H1 (cell line): ENCODE data around the gene THAP5. TPM values are rescaled to one million over a fixed set of nuclear protein-coding genes. Genes with fewer than 3 reads are reported as not detected.
A peak's percentile ranks its signal among the peaks of the same experiment; 100 is the strongest.

Experiments used
- CTCF ChIA-PET: fragments of 300-600 bp; sonication (Branson Sonifier 250); formaldehyde crosslinking; loops from one replicate; lab custom pipeline; 2021; ENCODE audit not compliant: partially characterized antibody; lab: Charles Lee
- POLR2A ChIA-PET: fragments of 300-600 bp; sonication (Branson Sonifier 250); formaldehyde crosslinking; loops from one replicate; lab custom pipeline; 2021; ENCODE audit warnings: inconsistent platforms; ENCODE audit not compliant: partially characterized antibody; lab: Charles Lee
- DNase-seq, 2 experiments: peaks; one replicate each; pipeline versions ENCODE4 v3.0.0 to v3.0.0-alpha.2; 2010 to 2022; ENCODE audit warnings: low spot score in 2 of 2, low read depth in 1 of 2, mixed read lengths in 1 of 2
- FAIRE-seq: peaks from 2 replicates; lab custom pipeline; 2011; peaks lifted over from hg19 to GRCh38; lab: Jason Lieb, UNC
- H2AFZ ChIP-seq: 2 replicates; pipeline ENCODE4 v1.8.1; 2012; ENCODE audit warnings: low read length, inconsistent platforms
- H2AK5ac ChIP-seq: 2 replicates; pipeline ENCODE4 v1.6.1; 2013; ENCODE audit warnings: low read depth, low read length
- H2BK120ac ChIP-seq: replicated peaks from 2 replicates; pipeline ENCODE3; 2013; ENCODE audit warnings: low read depth, low read length, inconsistent platforms
- H2BK12ac ChIP-seq: 2 replicates; pipeline ENCODE4 v1.6.1; 2013; ENCODE audit warnings: low read depth, low read length
- H2BK15ac ChIP-seq: 2 replicates; pipeline ENCODE4 v1.6.1; 2013; ENCODE audit warnings: low read length
- H2BK20ac ChIP-seq: 2 replicates; pipeline ENCODE4 v1.6.1; 2013; ENCODE audit warnings: low read length
- H2BK5ac ChIP-seq: 2 replicates; pipeline ENCODE4 v1.6.1; 2013; ENCODE audit warnings: low read depth, low read length
- H3K14ac ChIP-seq: 2 replicates; pipeline ENCODE4 v1.6.1; 2013; ENCODE audit warnings: inconsistent platforms; ENCODE audit not compliant: insufficient read length
- H3K18ac ChIP-seq: 2 replicates; pipeline ENCODE4 v1.6.1; 2013; ENCODE audit warnings: low read length; ENCODE audit errors: extremely low read depth
- H3K23ac ChIP-seq: 2 replicates; pipeline ENCODE4 v1.6.1; 2013; ENCODE audit warnings: inconsistent platforms; ENCODE audit not compliant: insufficient read length
- H3K23me2 ChIP-seq: 2 replicates; pipeline ENCODE4 v1.6.1; 2013; ENCODE audit warnings: low read depth, low read length
- H3K27ac ChIP-seq: 2 replicates; pipeline ENCODE4 v1.6.1; 2011; ENCODE audit warnings: low read depth, low read length, inconsistent platforms
- H3K27me3 ChIP-seq, 4 experiments: replicated peaks in 1 of 4; 1 replicate in 1 of 4; 2 replicates in 3 of 4; pipeline versions ENCODE4 v1.6.1 to v1.8.1; 2011 to 2013; ENCODE audit warnings: low read length in 3 of 4, mild to moderate bottlenecking in 3 of 4, inconsistent platforms in 2 of 4, mixed read lengths in 2 of 4, moderate library complexity in 1 of 4; ENCODE audit not compliant: control insufficient read depth in 3 of 4, insufficient read depth in 3 of 4; ENCODE audit errors: extremely low read depth in 1 of 4
- H3K36me3 ChIP-seq, 4 experiments: 2 replicates each; pipeline versions ENCODE4 v1.6.1 to v1.8.1; 2011 to 2013; ENCODE audit warnings: mild to moderate bottlenecking in 4 of 4, low read length in 3 of 4, moderate library complexity in 2 of 4, control low read depth in 1 of 4, inconsistent platforms in 1 of 4; ENCODE audit not compliant: insufficient read depth in 4 of 4, control insufficient read depth in 2 of 4
- H3K4ac ChIP-seq: replicated peaks from 2 replicates; pipeline ENCODE3; 2013; ENCODE audit warnings: low read length, low read depth, mixed read lengths, inconsistent platforms; ENCODE audit not compliant: insufficient read length
- H3K4me1 ChIP-seq, 4 experiments: replicated peaks in 1 of 4; 1 replicate in 1 of 4; 2 replicates in 3 of 4; pipeline versions ENCODE4 v1.6.1 to v1.8.1; 2011 to 2013; ENCODE audit warnings: low read length in 3 of 4, inconsistent platforms in 2 of 4, mixed read lengths in 1 of 4; ENCODE audit not compliant: insufficient read depth in 4 of 4, control insufficient read depth in 3 of 4
- H3K4me2 ChIP-seq, 2 experiments: 2 replicates each; pipeline versions ENCODE4 v1.6.1 to v1.8.1; 2011 to 2013; ENCODE audit warnings: low read depth in 2 of 2, low read length in 2 of 2, control low read depth in 1 of 2, inconsistent platforms in 1 of 2, mild to moderate bottlenecking in 1 of 2; ENCODE audit not compliant: insufficient read depth in 1 of 2
- H3K4me3 ChIP-seq, 4 experiments: fragments of 200-600, 300-600 bp in 1 of 4; sonication (generic), shearing (Covaris generic), sonication (Bioruptor Twin) in 1 of 4; 2 replicates each; pipeline versions ENCODE4 v1.5.1 to v1.8.1; 2011 to 2016; ENCODE audit warnings: low read length in 4 of 4, low read depth in 3 of 4, control low read depth in 2 of 4, inconsistent platforms in 2 of 4, mild to moderate bottlenecking in 2 of 4, mixed read lengths in 1 of 4, moderate library complexity in 1 of 4; ENCODE audit not compliant: insufficient read depth in 2 of 4; ENCODE audit errors: extremely low read depth in 1 of 4
- H3K56ac ChIP-seq: replicated peaks from 2 replicates; pipeline ENCODE3; 2013; ENCODE audit warnings: low read depth, mild to moderate bottlenecking, mixed read lengths, low read length, inconsistent platforms; ENCODE audit not compliant: insufficient read length
- H3K79me1 ChIP-seq: 2 replicates; pipeline ENCODE4 v1.6.1; 2013; ENCODE audit warnings: low read depth, low read length, control low read depth
- H3K79me2 ChIP-seq, 2 experiments: 2 replicates each; pipeline versions ENCODE4 v1.6.1 to v1.8.1; 2012 to 2013; ENCODE audit warnings: low read length in 2 of 2, mild to moderate bottlenecking in 2 of 2, inconsistent platforms in 1 of 2; ENCODE audit not compliant: insufficient read depth in 2 of 2, control insufficient read depth in 1 of 2
- H3K9ac ChIP-seq, 4 experiments: replicated peaks in 1 of 4; 1 replicate in 1 of 4; 2 replicates in 3 of 4; pipeline versions ENCODE4 v1.6.1 to v1.8.1; 2011 to 2013; ENCODE audit warnings: low read depth in 3 of 4, low read length in 3 of 4, control low read depth in 2 of 4, mild to moderate bottlenecking in 2 of 4, moderate library complexity in 2 of 4, inconsistent platforms in 1 of 4; ENCODE audit errors: extremely low read depth in 1 of 4
- H3K9me3 ChIP-seq, 2 experiments: 2 replicates each; pipeline versions ENCODE4 v1.6.1 to v1.8.1; 2012 to 2013; ENCODE audit warnings: mild to moderate bottlenecking in 2 of 2, moderate library complexity in 2 of 2, control low read depth in 1 of 2, inconsistent platforms in 1 of 2, low read depth in 1 of 2, low read length in 1 of 2, mixed read lengths in 1 of 2; ENCODE audit not compliant: insufficient read depth in 2 of 2
- H4K20me1 ChIP-seq, 2 experiments: replicated peaks in 1 of 2; 2 replicates each; pipeline versions ENCODE3 to v1.8.1; 2011 to 2013; ENCODE audit warnings: inconsistent platforms in 2 of 2, low read length in 2 of 2, mild to moderate bottlenecking in 1 of 2; ENCODE audit not compliant: insufficient read depth in 2 of 2, control insufficient read depth in 1 of 2
- H4K5ac ChIP-seq: 2 replicates; pipeline ENCODE4 v1.6.1; 2013; ENCODE audit warnings: low read length, low read depth, mixed read lengths, inconsistent platforms; ENCODE audit not compliant: insufficient read length
- H4K8ac ChIP-seq: 2 replicates; pipeline ENCODE4 v1.8.0; 2013; ENCODE audit warnings: mild to moderate bottlenecking, moderate library complexity, low read length, inconsistent platforms; ENCODE audit not compliant: insufficient read depth; ENCODE audit errors: extremely low read depth
- H4K91ac ChIP-seq: replicated peaks from 2 replicates; pipeline ENCODE3; 2013; ENCODE audit warnings: low read length, mixed read lengths, inconsistent platforms; ENCODE audit not compliant: insufficient read length
- CTCF ChIP-seq, 3 experiments: IDR thresholded peaks; 1 replicate in 2 of 3; 2 replicates in 1 of 3; pipeline versions ENCODE4 v1.5.1 to v1.6.1; 2011; ENCODE audit warnings: low read length in 3 of 3, mild to moderate bottlenecking in 3 of 3, inconsistent platforms in 2 of 3, low read depth in 1 of 3, moderate library complexity in 1 of 3; ENCODE audit not compliant: insufficient read depth in 1 of 3; ENCODE audit errors: control extremely low read depth in 1 of 3
- RAD21 ChIP-seq, 2 experiments: IDR thresholded peaks in 1 of 2; conservative IDR thresholded peaks in 1 of 2; 2 replicates each; pipeline ENCODE4 v1.6.1; 2011; ENCODE audit warnings: low read depth in 2 of 2, low read length in 2 of 2, improper control_type of control experiment in 1 of 2, inconsistent platforms in 1 of 2, mild to moderate bottlenecking in 1 of 2, moderate library complexity in 1 of 2
- SP1 ChIP-seq: IDR thresholded peaks from 2 replicates; pipeline ENCODE4 v1.6.1; 2011; ENCODE audit warnings: low read depth, low read length
- WGBS, 2 experiments: shearing (Covaris generic) in 1 of 2; methylation state at CpG; one replicate each; pipeline versions ENCODE4 v1.1.6 to v1.1.7; 2013 to 2015; ENCODE audit warnings: low lambda C conversion rate in 2 of 2, mixed read lengths in 2 of 2, inconsistent platforms in 1 of 2, low coverage in 1 of 2, missing lambda C conversion rate in 1 of 2; ENCODE audit not compliant: insufficient replicate concordance in 2 of 2, insufficient coverage in 1 of 2, insufficient read length in 1 of 2; ENCODE audit errors: extremely low coverage in 1 of 2, missing lambda C conversion rate in 1 of 2; 5-methylcytosine and 5-hydroxymethylcytosine counted together
- polyA plus RNA-seq, 7 experiments: library from polyadenylated mRNA; depleted of rRNA in 3 of 7; stranded (reverse) in 5 of 7; unstranded in 2 of 7; fragments of >200 nt in 5 of 7; fragments of 200-250 nt in 2 of 7; gene quantifications; 1 replicate in 5 of 7; 2 replicates in 1 of 7; 4 replicates in 1 of 7; pipeline versions ENCODE4 v1.2.1 to v1.2.3, GENCODE V29; 2011 to 2013; ENCODE audit warnings: missing spikeins in 2 of 7, mixed read lengths in 2 of 7
- total RNA-seq: library from RNA; stranded (reverse); fragmentation: NEBNext Ultra II Directional; extraction: Animal tissue kit (Norgen Biotek cat#: 25700); gene quantifications from 2 replicates; pipeline ENCODE4 v1.2.1, GENCODE V29; 2021

Gene THAP5
- total and polyA plus RNA-seq, 2 of the 8 experiments (the other 6 are each of a cell fraction or from before 2014, with no cell fraction given) = 3.9 to 24.2 TPM

DNA sequence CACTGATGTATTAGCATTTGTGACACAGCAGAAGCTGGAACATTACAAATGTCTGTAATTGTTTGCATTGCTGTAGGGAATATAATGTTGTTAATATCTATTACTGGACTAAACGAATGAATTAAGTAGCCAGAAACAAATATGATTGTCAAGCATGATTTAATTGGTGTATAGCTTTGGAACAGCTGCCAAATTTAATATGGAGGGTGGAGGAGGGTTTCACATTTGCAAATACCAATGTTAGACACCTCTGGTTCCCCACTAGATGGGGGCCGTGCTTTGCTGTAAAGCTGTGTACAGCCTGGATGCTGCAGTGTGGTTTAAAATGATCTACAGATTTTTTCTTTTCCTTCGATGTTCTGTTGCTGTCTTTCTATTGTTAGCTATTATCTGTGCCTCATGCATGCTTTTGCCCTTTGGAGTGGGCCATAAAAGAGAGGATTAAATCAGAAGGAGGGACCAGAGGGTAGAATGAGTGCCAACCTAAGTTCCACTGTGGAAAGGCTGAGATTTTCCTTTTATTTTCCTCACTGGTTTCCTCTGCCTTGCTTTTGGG is 23.2 kb upstream of the THAP5 start:
- Histone ChIP-seq H2BK5ac (no peak overlapping the region), H4K5ac (no peak overlapping the region), H4K91ac (no peak overlapping the region), H4K20me1 (no peaks in the 10 kb centered on the region), H3K36me3 (no peaks in the 10 kb centered on the region), H3K56ac (no peak overlapping the region), H3K4me2 (no peak overlapping the region), H2BK12ac (no peak overlapping the region), H2BK20ac (no peak overlapping the region; the same call in 1 of the 2 replicates), H3K27me3 (no peaks in the 10 kb centered on the region), H3K4me1 (peaks cover 0 to 8% (median 3%) of the 10 kb centered on the region in 4 experiments; a peak in 4 of 7 replicates), H3K79me2 (no peaks in the 10 kb centered on the region), H3K9me3 (no peaks in the 10 kb centered on the region), H3K18ac (no peak overlapping the region), H3K4ac (no peak overlapping the region), H3K79me1 (no peaks in the 10 kb centered on the region), H3K4me3 (no peak overlapping the region), H3K23me2 (no peaks in the 10 kb centered on the region), H2AFZ (no peak overlapping the region), H3K23ac (no peak overlapping the region), H2BK15ac (no peak overlapping the region), H2BK120ac (no peak overlapping the region), H2AK5ac (no peak overlapping the region), H3K14ac (no peak overlapping the region), H3K9ac (no peak overlapping the region), H3K27ac (no peak overlapping the region), H4K8ac (no peak overlapping the region)
- ChIA-PET CTCF (interaction anchor here (0.7 to 2.3 kb wide), 5 partner anchors 10 to 24 kb away, joined by 3 to 11 read pairs (median 3); no protein-coding TSS in a partner anchor), POLR2A (interaction anchor here (0.8 to 1.1 kb wide), 2 partner anchors 11 to 14 kb away, joined by 3 read pairs; no protein-coding TSS in a partner anchor)
- FAIRE-seq = no peak
- DNase-seq = no peak
- TF ChIP-seq CTCF (IDR thresholded peaks at IDR 0.05; ENCODE audit: control extremely low read depth in 1 of 3, insufficient read depth in 1 of 3, low read depth in 1 of 3, low read length in 3 of 3) (peak in 1 of 3 experiments; percentile 21; a peak in 1 of 4 replicates), SP1 (no peak), RAD21 (IDR thresholded peaks at IDR 0.05 in 1 of 2, conservative IDR thresholded peaks at IDR 0.05 in 1 of 2; ENCODE audit: low read depth in 2 of 2, low read length in 2 of 2) (peak; percentile 47 to 55)
- 68% methylated on average over 3 of the region's 3 CpGs; no CpG with 5 or more reads in 1 of the 2 experiments for WGBS, 2 experiments
